Transverse colon (tissue), 4 donors: ENCODE data around the gene AGTPBP1. TPM values are rescaled to one million over a fixed set of nuclear protein-coding genes. Genes with fewer than 3 reads are reported as not detected.

Source experiments
- DNase-seq: peaks from one replicate; pipeline ENCODE4 v3.0.0-alpha.2; 2019
- H3K27ac ChIP-seq, 4 donors: fragments of 200-600 bp; sonication (generic); 2 replicates each; pipeline ENCODE4 v1.5.1; 2016 to 2018; ENCODE audit warnings: inconsistent platforms in 4 of 4
- H3K27me3 ChIP-seq: fragments of 200-600 bp; sonication (generic); 2 replicates; pipeline ENCODE4 v1.5.1; 2017; ENCODE audit warnings: inconsistent platforms
- H3K36me3 ChIP-seq, 4 donors: fragments of 200-600 bp; sonication (generic); 2 replicates each; pipeline ENCODE4 v1.5.1; 2017 to 2019; ENCODE audit warnings: inconsistent platforms in 4 of 4
- H3K4me1 ChIP-seq, 4 donors: fragments of 200-600 bp; sonication (generic); 2 replicates each; pipeline ENCODE4 v1.5.1; 2017 to 2020; ENCODE audit warnings: inconsistent platforms in 4 of 4
- H3K4me3 ChIP-seq, 4 donors: fragments of 200-600 bp; sonication (generic); 1 replicate in 1 of 4; 2 replicates in 3 of 4; pipeline versions ENCODE4 v1.5.1 to v1.6.1; 2017 to 2019; ENCODE audit warnings: inconsistent platforms in 4 of 4
- H3K9me3 ChIP-seq, 2 donors: fragments of 200-600 bp; sonication (generic); 2 replicates each; pipeline ENCODE4 v1.5.1; 2017 to 2019; ENCODE audit warnings: inconsistent platforms in 2 of 2
- EP300 ChIP-seq: sonication (generic); formaldehyde crosslinking; IDR thresholded peaks from one replicate; pipeline ENCODE4 v1.6.1; 2017; ENCODE audit warnings: antibody characterized with exemption, low read depth
- POLR2A ChIP-seq: fragments of 450-650 bp; IDR thresholded peaks from one replicate; pipeline ENCODE4 v1.6.1; 2016; ENCODE audit warnings: antibody characterized with exemption, mild to moderate bottlenecking, moderate library complexity
- POLR2AphosphoS5 ChIP-seq, 3 donors: sonication (generic); formaldehyde crosslinking; IDR thresholded peaks; one replicate each; pipeline ENCODE4 v1.6.1; 2016; ENCODE audit warnings: antibody characterized with exemption in 3 of 3
- WGBS, 2 donors: methylation state at CpG; one replicate each; pipeline ENCODE4 v1.1.5; 2018; ENCODE audit warnings: low coverage in 1 of 2; 5-methylcytosine and 5-hydroxymethylcytosine counted together
- in situ Hi-C, 4 donors: fragments of 200-750 bp; cut with MboI; loops; one replicate each; pipeline versions ENCODE4 v1.15.0 to v1.15.1; 2017; ENCODE audit warnings: low sequenced_read_pairs in 3 of 4, low pct_ligation_motif_present in 1 of 4, low pct_unique_long_range_greater_than_20kb in 1 of 4
- intact Hi-C: fragments of 100-400 bp; cut with DNase I; formaldehyde crosslinking; loops from one replicate; pipeline ENCODE4 v1.15.1; 2023; ENCODE audit warnings: low total_unique reads
- total RNA-seq, 4 donors: library from RNA; depleted of rRNA; stranded (reverse); fragments of >200 nt; gene quantifications; one replicate each; pipeline ENCODE4 v1.1.0, GENCODE V29; 2016
- TF ChIP-seq, protein P1 (sequence below), 5 experiments: fragments of 200-600 bp in 3 of 5; fragments of 450-650 bp in 2 of 5; sonication (generic) in 3 of 5; IDR thresholded peaks; 1 replicate in 2 of 5; 2 replicates in 3 of 5; pipeline ENCODE4 v1.5.1; 2016 to 2017; ENCODE audit warnings: antibody characterized with exemption in 5 of 5, inconsistent platforms in 3 of 5, mild to moderate bottlenecking in 2 of 5, moderate library complexity in 1 of 5

AGTPBP1 gene
- total RNA-seq, 4 donors from 2014 or later = 4.1 to 21.0 (median 15.4) TPM

DNA sequence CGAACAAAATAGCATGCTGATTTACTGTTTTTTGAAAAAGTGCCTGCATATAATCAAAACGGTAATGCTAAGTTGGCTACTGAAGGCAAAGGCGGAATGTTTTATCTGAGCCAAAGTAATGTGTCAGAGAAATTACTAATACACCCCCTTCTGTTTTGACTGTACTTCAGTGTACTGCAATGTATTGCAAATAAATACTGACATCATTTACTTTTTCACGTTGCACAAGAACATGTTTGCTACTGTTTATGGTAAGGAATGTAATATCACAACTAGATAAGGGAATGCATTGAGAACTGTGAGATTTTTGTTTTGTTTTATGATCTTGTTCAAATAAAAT, 813 bp upstream of the AGTPBP1 start:
- WGBS, 2 donors = 3 to 4% methylated on average over 4 of the region's 4 CpGs
- Histone ChIP-seq H3K4me1 (peaks cover 5 to 20% (median 17%) of the 10 kb centered on the region in 4 donors), H3K27ac (peak overlapping the region; percentile 84 to 93 (median 92)), H3K4me3 (peak overlapping the region; percentile 36 to 97 (median 86)), H3K9me3 (no peaks in the 10 kb centered on the region), H3K27me3 (no peaks in the 10 kb centered on the region), H3K36me3 (no peaks in the 10 kb centered on the region)
- DNase-seq = no peak
- intact Hi-C loops (no loop called here), in situ Hi-C loops (no loop called here)
- TF ChIP-seq POLR2A (no peak), POLR2AphosphoS5 (IDR thresholded peaks at IDR 0.05) (no peak), EP300 (no peak)
- TF ChIP-seq, protein P1, sequence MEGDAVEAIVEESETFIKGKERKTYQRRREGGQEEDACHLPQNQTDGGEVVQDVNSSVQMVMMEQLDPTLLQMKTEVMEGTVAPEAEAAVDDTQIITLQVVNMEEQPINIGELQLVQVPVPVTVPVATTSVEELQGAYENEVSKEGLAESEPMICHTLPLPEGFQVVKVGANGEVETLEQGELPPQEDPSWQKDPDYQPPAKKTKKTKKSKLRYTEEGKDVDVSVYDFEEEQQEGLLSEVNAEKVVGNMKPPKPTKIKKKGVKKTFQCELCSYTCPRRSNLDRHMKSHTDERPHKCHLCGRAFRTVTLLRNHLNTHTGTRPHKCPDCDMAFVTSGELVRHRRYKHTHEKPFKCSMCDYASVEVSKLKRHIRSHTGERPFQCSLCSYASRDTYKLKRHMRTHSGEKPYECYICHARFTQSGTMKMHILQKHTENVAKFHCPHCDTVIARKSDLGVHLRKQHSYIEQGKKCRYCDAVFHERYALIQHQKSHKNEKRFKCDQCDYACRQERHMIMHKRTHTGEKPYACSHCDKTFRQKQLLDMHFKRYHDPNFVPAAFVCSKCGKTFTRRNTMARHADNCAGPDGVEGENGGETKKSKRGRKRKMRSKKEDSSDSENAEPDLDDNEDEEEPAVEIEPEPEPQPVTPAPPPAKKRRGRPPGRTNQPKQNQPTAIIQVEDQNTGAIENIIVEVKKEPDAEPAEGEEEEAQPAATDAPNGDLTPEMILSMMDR (IDR thresholded peaks at IDR 0.05) = peak in 2 of 5 experiments; percentile 1 to 3

DNA sequence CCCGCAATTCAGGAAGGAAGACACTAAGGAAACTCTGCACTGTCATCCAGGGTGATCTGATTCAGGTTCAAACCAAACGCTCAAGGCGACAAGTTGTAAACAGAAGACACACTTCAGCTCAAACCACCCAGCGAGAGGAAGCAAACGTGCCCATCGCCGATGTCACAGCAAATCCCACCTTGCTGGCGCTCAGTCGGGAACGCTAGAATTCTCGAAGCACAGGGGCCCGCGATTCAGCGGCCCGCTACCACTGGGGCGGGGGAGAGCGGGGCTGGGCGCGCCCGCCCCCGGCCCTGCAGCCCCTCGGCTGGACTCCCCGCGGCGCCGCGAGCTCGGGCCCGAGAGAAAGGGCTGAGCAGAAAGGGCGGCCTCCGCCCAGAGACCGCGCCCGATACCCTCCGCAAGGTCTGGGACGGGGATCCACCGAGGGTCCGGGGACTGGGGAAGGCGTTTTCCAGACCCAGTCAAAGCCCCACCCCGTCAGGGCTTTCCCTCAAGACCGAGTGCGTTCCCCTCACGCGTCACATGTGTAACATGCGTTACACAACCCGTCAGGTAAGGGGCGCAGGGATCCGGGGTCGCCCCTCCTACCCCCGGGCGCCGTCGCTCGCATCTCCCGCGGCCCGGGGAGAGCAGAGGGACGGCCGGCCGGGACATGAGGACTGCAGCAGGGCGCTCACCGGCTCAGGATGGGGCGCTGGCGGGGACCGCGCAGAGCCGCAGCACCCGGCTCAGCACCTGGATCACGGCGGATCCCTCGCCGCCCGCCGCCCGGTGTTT, 469 bp downstream of the AGTPBP1 start:
- H3K4me1 ChIP-seq = peaks cover 5 to 20% (median 17%) of the 10 kb centered on the region in 4 donors
- in situ Hi-C loops (no loop called here), intact Hi-C loops (no loop called here)

GRCh38 chr9:85740787-85741094, 1.0 kb downstream of the AGTPBP1 start:
- Histone ChIP-seq H3K9me3 (no peaks in the 10 kb centered on the region), H3K27ac (peak overlapping the region; percentile 84 to 93 (median 92)), H3K36me3 (no peaks in the 10 kb centered on the region), H3K4me3 (peak overlapping the region; percentile 76 to 97 (median 90)), H3K4me1 (peaks cover 5 to 20% (median 17%) of the 10 kb centered on the region in 4 donors), H3K27me3 (no peaks in the 10 kb centered on the region)
- no peak for DNase-seq
- TF ChIP-seq POLR2AphosphoS5 (IDR thresholded peaks at IDR 0.05) = no peak
- no peak for TF ChIP-seq POLR2A
- TF ChIP-seq, protein P1 (IDR thresholded peaks at IDR 0.05) = no peak
- no peak for TF ChIP-seq EP300
- WGBS, 2 donors = 3 to 10% methylated on average over 4 to 8 of the region's 8 CpGs
- in situ Hi-C loops (no loop called here), intact Hi-C loops (no loop called here)

More for the DNA sequence above, 469 bp downstream of the AGTPBP1 start:
- peak overlapping the region; percentile 76 to 97 (median 90) for H3K4me3 ChIP-seq
- H3K36me3 ChIP-seq = no peaks in the 10 kb centered on the region
- no peaks in the 10 kb centered on the region for H3K27me3 ChIP-seq
- no peaks in the 10 kb centered on the region for H3K9me3 ChIP-seq
- peak; percentile 48 for DNase-seq
- peak overlapping the region; percentile 84 to 93 (median 92) for H3K27ac ChIP-seq
- TF ChIP-seq POLR2AphosphoS5 (IDR thresholded peaks at IDR 0.05) = no peak
- no peak for TF ChIP-seq EP300
- no peak for TF ChIP-seq POLR2A
- TF ChIP-seq, protein P1 (IDR thresholded peaks at IDR 0.05) = no peak
- 0% methylated on average over 39 of the region's 75 CpGs; no CpG with 5 or more reads in 1 of the 2 donors for WGBS, 2 donors

DNA sequence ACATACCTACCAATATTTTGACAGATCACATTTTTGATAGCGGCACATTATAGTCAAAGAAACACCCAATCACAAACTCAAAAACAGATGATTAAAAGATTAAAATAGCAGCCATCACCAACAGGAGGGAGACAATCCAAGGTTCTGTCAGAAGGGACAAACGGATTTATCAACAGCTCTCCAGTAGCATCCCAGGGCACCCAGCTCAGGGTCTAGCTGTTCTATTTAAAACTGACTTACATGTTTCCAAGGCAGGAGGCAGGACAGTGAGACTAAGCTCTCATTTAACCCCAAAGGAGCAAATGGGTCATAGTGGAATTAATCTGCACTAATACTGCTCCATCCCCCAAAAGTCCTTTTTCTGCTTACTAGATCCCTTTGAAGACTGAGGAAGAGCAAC, 3.2 kb downstream of the AGTPBP1 start:
- DNase-seq = no peak
- Histone ChIP-seq H3K27me3 (no peaks in the 10 kb centered on the region), H3K36me3 (no peaks in the 10 kb centered on the region), H3K4me1 (peaks cover 5 to 20% (median 17%) of the 10 kb centered on the region in 4 donors), H3K9me3 (no peaks in the 10 kb centered on the region), H3K27ac (no peak overlapping the region), H3K4me3 (no peak overlapping the region)
- TF ChIP-seq POLR2AphosphoS5 (IDR thresholded peaks at IDR 0.05) (no peak), EP300 (no peak), POLR2A (no peak)
- TF ChIP-seq, protein P1 (IDR thresholded peaks at IDR 0.05) = no peak
- WGBS, 2 donors = 53 to 90% methylated on average over 2 of the region's 2 CpGs
- in situ Hi-C loops = no loop called here
- intact Hi-C loops = no loop called here
